OCI-LY3 (cell line): ENCODE results near the gene PPFIBP2.

Experiments used
- EZH2phosphoT487 ChIP-seq: fragments of 200-600 bp; shearing (Covaris generic); IDR thresholded peaks from 2 replicates; pipeline ENCODE4 v1.6.1; 2018; ENCODE audit warnings: antibody characterized with exemption, mixed run types, low read depth
- TF ChIP-seq, protein P1 (sequence below): fragments of 200-600, 300-600 bp; sonication (generic); IDR thresholded peaks from 2 replicates; pipeline ENCODE4 v1.5.1; 2014; ENCODE audit warnings: antibody characterized with exemption, low read length, low read depth

DNA sequence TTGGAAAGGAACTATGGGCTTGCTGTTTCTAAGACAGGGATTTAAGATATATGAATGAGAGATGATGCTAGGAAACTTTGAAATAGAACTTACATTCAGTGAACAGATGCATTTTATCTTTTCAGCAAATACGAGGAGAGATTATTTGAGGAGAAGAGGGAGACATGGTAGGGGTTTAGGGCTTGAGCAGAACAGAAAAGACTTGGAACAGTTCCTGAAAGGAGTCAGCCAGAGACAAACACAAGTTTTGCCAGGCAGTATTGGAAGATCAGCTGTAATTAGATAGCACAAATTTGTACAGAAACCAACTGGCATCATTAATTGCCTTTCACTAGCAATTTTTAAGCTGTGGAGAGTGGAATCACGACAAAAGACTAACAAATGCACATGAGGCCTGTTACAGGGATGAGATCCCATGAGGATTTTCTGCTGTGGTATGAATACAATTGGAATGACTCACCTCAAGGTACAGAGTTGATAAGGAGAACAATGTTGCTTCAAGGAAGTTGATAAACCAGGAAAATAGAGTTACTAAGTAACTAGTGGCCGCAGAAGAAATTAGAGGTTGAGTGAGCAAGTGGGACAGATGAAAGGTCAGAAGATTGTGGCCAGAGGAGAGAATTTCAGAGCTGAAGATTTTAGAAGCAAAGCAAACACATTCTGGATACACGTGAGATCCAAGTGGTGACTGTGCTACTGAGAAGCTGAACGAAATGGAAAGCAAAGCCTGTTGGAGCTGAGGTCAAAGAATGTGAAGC lies 91.6 kb downstream of the PPFIBP2 start:
- TF ChIP-seq, protein P1, sequence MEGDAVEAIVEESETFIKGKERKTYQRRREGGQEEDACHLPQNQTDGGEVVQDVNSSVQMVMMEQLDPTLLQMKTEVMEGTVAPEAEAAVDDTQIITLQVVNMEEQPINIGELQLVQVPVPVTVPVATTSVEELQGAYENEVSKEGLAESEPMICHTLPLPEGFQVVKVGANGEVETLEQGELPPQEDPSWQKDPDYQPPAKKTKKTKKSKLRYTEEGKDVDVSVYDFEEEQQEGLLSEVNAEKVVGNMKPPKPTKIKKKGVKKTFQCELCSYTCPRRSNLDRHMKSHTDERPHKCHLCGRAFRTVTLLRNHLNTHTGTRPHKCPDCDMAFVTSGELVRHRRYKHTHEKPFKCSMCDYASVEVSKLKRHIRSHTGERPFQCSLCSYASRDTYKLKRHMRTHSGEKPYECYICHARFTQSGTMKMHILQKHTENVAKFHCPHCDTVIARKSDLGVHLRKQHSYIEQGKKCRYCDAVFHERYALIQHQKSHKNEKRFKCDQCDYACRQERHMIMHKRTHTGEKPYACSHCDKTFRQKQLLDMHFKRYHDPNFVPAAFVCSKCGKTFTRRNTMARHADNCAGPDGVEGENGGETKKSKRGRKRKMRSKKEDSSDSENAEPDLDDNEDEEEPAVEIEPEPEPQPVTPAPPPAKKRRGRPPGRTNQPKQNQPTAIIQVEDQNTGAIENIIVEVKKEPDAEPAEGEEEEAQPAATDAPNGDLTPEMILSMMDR: no peak
- no peak for TF ChIP-seq EZH2phosphoT487
